ENCODE data around the gene RBM33. TPM values are rescaled to one million over a fixed set of nuclear protein-coding genes. Genes with fewer than 3 reads are reported as not detected.
A peak's percentile ranks its signal among the peaks of the same experiment; 100 is the strongest.

The RBM33 gene
- total and polyA plus RNA-seq, 2 of the 4 experiments (the other 2 are of a cell fraction), result 7.3 to 10.8 TPM

DNA sequence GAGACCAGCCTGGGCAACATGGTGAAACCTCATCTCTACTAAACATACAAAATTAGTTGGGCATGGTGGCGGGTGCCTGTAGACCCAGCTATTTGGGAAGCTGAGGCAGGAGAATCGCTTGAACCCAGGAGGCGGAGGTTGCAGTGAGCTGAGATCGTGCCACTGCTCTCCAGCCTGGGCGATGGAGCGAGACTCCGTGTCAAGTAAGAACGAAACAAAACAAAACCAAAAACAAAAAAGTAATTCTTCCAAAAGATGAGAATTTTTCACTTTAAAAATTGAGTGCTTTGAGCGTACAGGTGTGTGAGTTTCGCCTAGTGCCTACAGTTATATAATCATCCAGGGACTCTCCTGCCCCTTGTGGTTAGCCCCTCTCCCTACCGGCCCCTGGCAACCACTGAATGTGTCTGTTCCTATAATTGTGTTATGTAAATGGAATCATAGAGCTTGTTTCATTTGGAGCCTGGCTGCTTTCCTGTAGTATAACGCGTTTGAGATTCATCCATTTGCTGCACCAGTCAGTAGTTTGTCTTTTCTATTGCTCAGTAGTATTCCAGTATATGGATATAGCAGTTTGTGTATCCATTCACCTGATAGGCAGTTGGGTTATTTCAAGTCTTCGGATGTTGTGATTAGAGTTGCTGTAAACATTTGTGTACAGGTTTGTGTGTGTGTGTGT, 80.0 kb downstream of the RBM33 start:
- H4K8ac ChIP-seq (ENCODE audit: low read depth in 2 of 2, low read length in 2 of 2), result no peak overlapping the region
- DNase-seq (no peak), ATAC-seq (ENCODE audit: low read depth) (no peak)
- no peak overlapping the region for H3K9ac ChIP-seq (ENCODE audit: low read depth, low read length)
- no peak overlapping the region for H3K4ac ChIP-seq (ENCODE audit: low read depth, low read length)
- no peaks in the 10 kb centered on the region for H3K9me3 ChIP-seq (ENCODE audit: control insufficient read depth, insufficient read depth, low read length)
- CTCF ChIA-PET, result interaction anchor here (1.1 kb wide), 1 partner anchor 15 kb away, joined by 4 read pairs; no protein-coding TSS in a partner anchor
- no peak overlapping the region for H2BK120ac ChIP-seq (ENCODE audit: low read depth, low read length)
- no peak overlapping the region for H3K18ac ChIP-seq (ENCODE audit: low read depth, low read length)
- WGBS, 2 experiments (ENCODE audit: extremely low coverage in 2 of 2, insufficient read length in 1 of 2), result no CpG with 5 or more reads among the region's 14 CpGs
- H3K56ac ChIP-seq (ENCODE audit: extremely low read depth, insufficient read depth, low read length), result no peak overlapping the region
- no TSS peak for BruUV-seq (replicated peaks)
- H3K36me3 ChIP-seq (ENCODE audit: control insufficient read depth, insufficient read depth, low read length), result peaks cover 5% of the 10 kb centered on the region
- no peak overlapping the region for H2AK9ac ChIP-seq (replicated peaks; ENCODE audit: low read depth, low read length, poor library complexity)
- no peak overlapping the region for H2BK15ac ChIP-seq (ENCODE audit: low read depth, low read length)
- H3K4me1 ChIP-seq (ENCODE audit: control insufficient read depth, insufficient read depth, low read length), result 0 out of 2 replicates have a peak, but pooled peaks cover 2% of the 10 kb centered on the region
- no peak overlapping the region for H3K4me2 ChIP-seq (ENCODE audit: low read depth, low read length)
- no peak overlapping the region for H2AFZ ChIP-seq (replicated peaks; ENCODE audit: low read length, poor library complexity)
- H4K5ac ChIP-seq (ENCODE audit: low read depth, low read length), result no peak overlapping the region
- peaks cover 15% of the 10 kb centered on the region; the same call in 1 of the 2 replicates for H4K20me1 ChIP-seq (ENCODE audit: insufficient read depth, low read length)
- H2BK20ac ChIP-seq (ENCODE audit: low read depth, low read length), result no peak overlapping the region
- no peak overlapping the region for H3K23ac ChIP-seq (ENCODE audit: low read depth, low read length)
- no peak overlapping the region for H3K4me3 ChIP-seq (ENCODE audit: insufficient read depth, low read depth, low read length)
- POLR2A ChIA-PET (ENCODE audit: unreplicated experiment), result no interaction called here
- peaks cover 36 to 59% of the 10 kb centered on the region in 2 experiments for H3K79me1 ChIP-seq (ENCODE audit: low read depth in 1 of 2, low read length in 2 of 2)
- no peak overlapping the region for H3K14ac ChIP-seq (replicated peaks; ENCODE audit: low read depth, low read length)
- H3K27me3 ChIP-seq (ENCODE audit: control insufficient read depth, insufficient read depth, low read length), result no peaks in the 10 kb centered on the region
- dilution Hi-C loops (cut with HindIII; ENCODE audit: low sequenced_read_pairs, unreplicated experiment) (no loop called here), intact Hi-C loops (cut with micrococcal nuclease) (no loop called here), in situ Hi-C loops (cut with MboI; ENCODE audit: low sequenced_read_pairs) (loop anchor here (5.0 kb wide), 1 partner anchor 122 kb away; no protein-coding TSS in a partner anchor)
- no peak overlapping the region for H3K27ac ChIP-seq (ENCODE audit: insufficient read depth, low read length)
- H4K91ac ChIP-seq (ENCODE audit: insufficient read depth, low read depth, low read length), result no peak overlapping the region
- peaks cover 3% of the 10 kb centered on the region; the same call in 1 of the 2 replicates for H3K9me1 ChIP-seq (ENCODE audit: insufficient read depth, low read length)
- H2BK5ac ChIP-seq (ENCODE audit: low read depth, low read length, poor library complexity, severe bottlenecking), result no peak overlapping the region
- no peak for TF ChIP-seq RFX5 (IDR thresholded peaks at IDR 0.05; ENCODE audit: low read depth, low read length)
- TF ChIP-seq MAFK (IDR thresholded peaks at IDR 0.05; ENCODE audit: low read depth, low read length), result no peak
- TF ChIP-seq, protein P1, sequence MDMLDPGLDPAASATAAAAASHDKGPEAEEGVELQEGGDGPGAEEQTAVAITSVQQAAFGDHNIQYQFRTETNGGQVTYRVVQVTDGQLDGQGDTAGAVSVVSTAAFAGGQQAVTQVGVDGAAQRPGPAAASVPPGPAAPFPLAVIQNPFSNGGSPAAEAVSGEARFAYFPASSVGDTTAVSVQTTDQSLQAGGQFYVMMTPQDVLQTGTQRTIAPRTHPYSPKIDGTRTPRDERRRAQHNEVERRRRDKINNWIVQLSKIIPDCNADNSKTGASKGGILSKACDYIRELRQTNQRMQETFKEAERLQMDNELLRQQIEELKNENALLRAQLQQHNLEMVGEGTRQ (IDR thresholded peaks at IDR 0.05; ENCODE audit: low read depth, low read length), result no peak
- TF ChIP-seq RCOR1 (IDR thresholded peaks at IDR 0.05; ENCODE audit: insufficient replicate concordance, low read length), result no peak
- TF ChIP-seq, protein P2, sequence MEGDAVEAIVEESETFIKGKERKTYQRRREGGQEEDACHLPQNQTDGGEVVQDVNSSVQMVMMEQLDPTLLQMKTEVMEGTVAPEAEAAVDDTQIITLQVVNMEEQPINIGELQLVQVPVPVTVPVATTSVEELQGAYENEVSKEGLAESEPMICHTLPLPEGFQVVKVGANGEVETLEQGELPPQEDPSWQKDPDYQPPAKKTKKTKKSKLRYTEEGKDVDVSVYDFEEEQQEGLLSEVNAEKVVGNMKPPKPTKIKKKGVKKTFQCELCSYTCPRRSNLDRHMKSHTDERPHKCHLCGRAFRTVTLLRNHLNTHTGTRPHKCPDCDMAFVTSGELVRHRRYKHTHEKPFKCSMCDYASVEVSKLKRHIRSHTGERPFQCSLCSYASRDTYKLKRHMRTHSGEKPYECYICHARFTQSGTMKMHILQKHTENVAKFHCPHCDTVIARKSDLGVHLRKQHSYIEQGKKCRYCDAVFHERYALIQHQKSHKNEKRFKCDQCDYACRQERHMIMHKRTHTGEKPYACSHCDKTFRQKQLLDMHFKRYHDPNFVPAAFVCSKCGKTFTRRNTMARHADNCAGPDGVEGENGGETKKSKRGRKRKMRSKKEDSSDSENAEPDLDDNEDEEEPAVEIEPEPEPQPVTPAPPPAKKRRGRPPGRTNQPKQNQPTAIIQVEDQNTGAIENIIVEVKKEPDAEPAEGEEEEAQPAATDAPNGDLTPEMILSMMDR (conservative IDR thresholded peaks at IDR 0.05; ENCODE audit: low read depth, low read length), result 0 out of 2 replicates have a peak, but pooled peaks have one; percentile 3
- no peak for TF ChIP-seq MAZ (IDR thresholded peaks at IDR 0.05; ENCODE audit: borderline replicate concordance, low read depth, low read length)
- TF ChIP-seq, protein P3, sequence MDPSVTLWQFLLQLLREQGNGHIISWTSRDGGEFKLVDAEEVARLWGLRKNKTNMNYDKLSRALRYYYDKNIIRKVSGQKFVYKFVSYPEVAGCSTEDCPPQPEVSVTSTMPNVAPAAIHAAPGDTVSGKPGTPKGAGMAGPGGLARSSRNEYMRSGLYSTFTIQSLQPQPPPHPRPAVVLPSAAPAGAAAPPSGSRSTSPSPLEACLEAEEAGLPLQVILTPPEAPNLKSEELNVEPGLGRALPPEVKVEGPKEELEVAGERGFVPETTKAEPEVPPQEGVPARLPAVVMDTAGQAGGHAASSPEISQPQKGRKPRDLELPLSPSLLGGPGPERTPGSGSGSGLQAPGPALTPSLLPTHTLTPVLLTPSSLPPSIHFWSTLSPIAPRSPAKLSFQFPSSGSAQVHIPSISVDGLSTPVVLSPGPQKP (IDR thresholded peaks at IDR 0.05; ENCODE audit: borderline replicate concordance, low read depth, low read length), result no peak
- no peak for TF ChIP-seq CHD1 (IDR thresholded peaks at IDR 0.05; ENCODE audit: low read depth, low read length)
- H2AK5ac ChIP-seq (ENCODE audit: low read depth, low read length), result no peak overlapping the region
